Fibroblast of skin of left biceps (primary cell): ENCODE data around the gene HSFX4.
"Not testable (repeated sequence)": the region's sequence is repeated elsewhere in the genome, so short reads cannot be mapped to it uniquely, and the experiment has no call there.

ENCODE experiments used
- DNase-seq, 2 experiments: peaks; one replicate each; pipeline ENCODE4 v3.0.0-alpha.2; 2013; ENCODE audit warnings: low read depth in 2 of 2

Gene HSFX4, protein sequence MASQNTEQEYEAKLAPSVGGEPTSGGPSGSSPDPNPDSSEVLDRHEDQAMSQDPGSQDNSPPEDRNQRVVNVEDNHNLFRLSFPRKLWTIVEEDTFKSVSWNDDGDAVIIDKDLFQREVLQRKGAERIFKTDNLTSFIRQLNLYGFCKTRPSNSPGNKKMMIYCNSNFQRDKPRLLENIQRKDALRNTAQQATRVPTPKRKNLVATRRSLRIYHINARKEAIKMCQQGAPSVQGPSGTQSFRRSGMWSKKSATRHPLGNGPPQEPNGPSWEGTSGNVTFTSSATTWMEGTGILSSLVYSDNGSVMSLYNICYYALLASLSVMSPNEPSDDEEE

GRCh38 chrX:149929400-149929799 is at the start of gene HSFX4:
HSFX4 (plus strand) TSS chrX:149929573; CDS start chrX:149929645, 72 bp downstream.
- DNase-seq = not testable (repeated sequence)

- DNase-seq = no peak
Measured at GRCh38 chrX:149881081-149881711, 48.2 kb upstream of the HSFX4 start, which contains the start of gene MAGEA8. MAGEA8 (plus strand) TSS chrX:149881183; CDS start chrX:149884273, 3,090 bp downstream.

- DNase-seq = not testable (repeated sequence)
Measured at GRCh38 chrX:149890828-149891227, 38.5 kb upstream of the HSFX4 start.

DNA sequence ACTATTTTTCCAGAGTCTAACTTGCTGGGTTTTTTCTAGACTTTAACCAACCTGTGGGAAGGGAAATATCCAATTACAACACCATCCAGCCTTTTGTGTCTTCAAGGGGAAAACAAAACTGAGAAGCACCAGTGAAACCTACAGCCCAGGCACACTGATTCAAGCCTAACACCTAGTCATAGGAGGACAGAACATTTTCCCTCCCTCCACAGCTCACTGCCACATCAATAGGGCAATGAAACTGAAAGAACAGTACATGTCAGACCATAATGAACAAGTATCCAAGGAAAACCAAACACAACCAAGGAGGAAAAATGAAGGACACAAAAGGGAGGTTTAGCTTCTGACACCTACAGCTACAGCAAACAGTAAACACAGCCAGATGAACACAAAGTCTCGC is 30.8 kb upstream of the HSFX4 start:
- no peak for DNase-seq

DNA sequence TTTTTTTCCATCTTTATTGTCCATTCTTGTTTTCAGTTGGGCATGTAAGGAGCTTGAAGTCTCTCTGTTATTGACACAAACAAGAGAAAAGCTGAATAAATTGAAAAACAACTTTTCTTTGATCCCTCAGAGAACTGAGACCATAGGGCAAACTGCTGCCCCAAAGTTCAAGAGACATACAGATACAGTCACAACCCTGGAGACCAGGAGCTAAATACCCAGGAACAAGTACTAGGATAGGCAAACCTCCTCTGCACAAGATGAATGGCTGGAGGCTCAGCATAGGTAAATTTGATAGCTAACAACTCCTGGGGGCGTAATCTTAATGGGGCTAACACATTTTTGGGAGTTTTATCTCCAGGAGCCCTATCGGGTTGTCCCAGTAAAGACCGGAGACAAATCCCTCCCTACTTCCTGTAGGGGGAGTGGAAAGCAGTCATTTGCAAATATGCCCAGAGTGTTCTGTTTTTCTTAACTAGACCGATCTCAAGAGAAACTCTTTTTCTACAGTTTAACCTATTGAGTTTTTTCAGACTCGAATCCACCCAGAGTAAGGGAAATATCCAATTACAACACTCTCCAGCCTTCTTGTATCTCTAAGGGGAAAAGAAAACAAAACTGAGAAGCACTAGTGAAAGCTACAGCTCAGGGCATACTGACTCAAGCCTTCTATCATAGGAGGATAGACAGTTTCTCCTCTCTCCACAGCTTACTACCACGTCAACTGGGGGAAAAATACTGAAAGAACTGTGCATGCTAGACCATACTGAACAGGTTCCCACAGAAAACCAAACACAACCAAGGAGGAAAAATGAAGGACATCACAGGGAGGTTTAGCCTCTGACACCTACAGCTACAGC is 25.3 kb upstream of the HSFX4 start:
- DNase-seq = no peak

- no peak for DNase-seq
Measured at GRCh38 chrX:149908308-149908707, 21.1 kb upstream of the HSFX4 start.

- DNase-seq = no peak
Measured at GRCh38 chrX:149908727-149909126, 20.6 kb upstream of the HSFX4 start.

GRCh38 chrX:149909324-149910177 is 19.8 kb upstream of the HSFX4 start:
- no peak for DNase-seq

- no peak for DNase-seq
Measured at GRCh38 chrX:149910178-149910695, 19.1 kb upstream of the HSFX4 start.

DNA sequence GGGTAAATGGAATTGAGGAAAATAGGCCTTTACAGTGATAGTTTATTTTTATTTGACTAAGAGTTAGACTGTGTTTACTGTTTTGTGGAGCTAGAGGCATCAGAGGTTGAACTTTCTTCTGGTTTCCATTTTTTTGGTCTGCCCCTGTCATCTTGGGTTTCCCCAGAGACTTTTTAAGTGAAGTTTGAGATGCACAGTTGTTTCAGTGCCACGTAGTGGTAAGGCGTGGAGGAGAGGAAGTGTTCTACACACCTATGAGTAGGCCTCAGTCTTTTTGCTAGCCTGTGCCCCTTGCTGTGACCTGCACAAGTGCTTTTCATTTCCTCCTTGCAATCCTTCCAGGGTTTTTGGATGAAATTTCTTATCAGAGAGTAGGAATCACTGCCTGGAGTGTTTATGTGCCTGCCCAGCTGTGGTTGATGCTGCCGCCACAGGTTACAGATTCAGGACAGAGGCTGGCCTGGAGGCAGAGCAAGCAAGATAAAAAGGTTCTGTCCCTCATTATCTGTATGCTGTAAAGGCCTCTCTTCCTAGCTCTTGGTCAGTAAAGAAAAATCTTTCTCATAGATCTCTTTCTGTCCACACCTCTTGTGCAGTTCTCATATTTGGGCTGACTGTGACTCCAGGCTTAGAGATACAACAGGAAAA is 12.5 kb upstream of the HSFX4 start:
- DNase-seq = no peak

DNA sequence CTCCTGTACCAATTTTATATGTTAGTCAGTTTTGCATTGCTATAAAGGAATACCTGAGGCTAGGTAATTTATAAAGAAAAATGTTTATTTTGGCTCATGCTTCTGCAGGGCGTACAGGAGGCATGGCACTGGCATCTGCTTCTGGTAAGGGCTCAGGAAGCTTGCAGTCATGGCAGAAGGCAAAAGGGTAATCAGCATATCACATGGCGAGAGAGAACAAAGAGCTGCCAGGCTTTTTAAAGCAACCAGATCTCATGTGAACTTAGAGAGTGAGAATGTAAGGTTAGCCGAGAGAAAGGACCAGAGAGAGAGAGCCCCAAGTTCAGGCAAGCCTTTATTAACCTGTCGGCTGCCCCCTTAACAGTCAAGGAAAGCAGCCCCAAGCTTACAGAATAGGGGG is 5.5 kb upstream of the HSFX4 start:
- DNase-seq = not testable (repeated sequence)

DNA sequence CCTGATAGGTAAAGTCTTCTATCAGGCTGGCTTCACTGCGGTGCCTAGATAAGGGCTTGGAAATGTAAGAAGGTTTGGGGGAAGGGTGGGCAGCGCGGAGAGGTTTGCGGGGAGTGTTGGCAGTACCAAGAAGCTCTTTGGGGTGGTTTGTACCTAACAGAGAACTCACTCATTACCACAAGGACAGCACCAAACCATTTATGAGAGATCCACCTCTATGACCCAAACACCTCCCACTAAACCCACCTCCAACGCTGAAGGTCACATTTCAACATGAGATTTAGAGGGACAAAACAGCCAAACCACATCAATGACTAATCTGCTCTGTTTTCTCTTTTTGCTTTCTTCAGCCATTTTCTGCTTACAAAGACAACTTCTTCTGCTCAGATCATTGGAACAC is 4.9 kb upstream of the HSFX4 start:
- not testable (repeated sequence) for DNase-seq

- not testable (repeated sequence) for DNase-seq
Measured at GRCh38 chrX:149927245-149927963, 2.0 kb upstream of the HSFX4 start.

GRCh38 chrX:149927964-149928258 is 1.5 kb upstream of the HSFX4 start:
- not testable (repeated sequence) for DNase-seq

DNA sequence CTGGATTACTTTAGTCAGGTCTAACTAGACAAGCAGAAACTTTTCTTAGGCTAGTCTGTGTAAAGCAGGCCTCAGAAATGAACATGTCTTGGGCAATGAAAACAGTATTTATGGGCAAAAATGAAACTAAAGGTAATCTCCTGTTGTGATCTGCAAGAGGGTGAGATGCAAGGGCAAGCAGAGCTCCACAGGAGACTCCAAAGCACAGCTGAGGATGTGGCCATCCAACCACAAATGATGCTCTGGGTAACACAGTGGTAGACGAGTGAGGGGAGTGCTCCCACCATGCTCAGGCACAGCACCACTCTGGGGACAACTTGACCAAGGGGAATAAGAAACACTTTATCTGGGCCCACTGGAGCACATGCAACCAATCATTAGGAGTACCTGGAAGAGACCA is 738 bp upstream of the HSFX4 start:
- not testable (repeated sequence) for DNase-seq

- not testable (repeated sequence) for DNase-seq
Measured at GRCh38 chrX:149931355-149931754, 2.0 kb downstream of the HSFX4 start.

DNA sequence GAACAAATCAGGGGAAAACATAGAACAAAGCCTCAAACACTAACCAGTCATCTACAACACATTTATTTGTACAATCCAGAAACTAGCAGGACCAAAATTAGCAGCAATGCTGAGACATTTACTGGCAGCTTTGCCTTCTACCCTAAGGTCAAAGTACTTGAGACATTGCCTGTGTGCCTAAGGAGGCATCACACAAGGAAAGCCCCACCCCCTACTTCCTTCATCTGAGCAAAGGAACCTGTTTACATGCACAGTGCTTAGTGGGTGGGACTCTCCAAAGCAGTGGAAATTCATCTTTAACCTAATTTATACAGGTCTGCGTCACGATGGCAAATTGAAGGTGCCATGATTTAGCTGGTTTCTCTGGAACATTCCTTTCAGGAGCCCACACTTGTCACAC is 2.8 kb downstream of the HSFX4 start:
- DNase-seq = not testable (repeated sequence)

- DNase-seq = not testable (repeated sequence)
Measured at GRCh38 chrX:149932970-149933369, 3.6 kb downstream of the HSFX4 start.

- not testable (repeated sequence) for DNase-seq
Measured at GRCh38 chrX:149933547-149933946, 4.2 kb downstream of the HSFX4 start.

DNA sequence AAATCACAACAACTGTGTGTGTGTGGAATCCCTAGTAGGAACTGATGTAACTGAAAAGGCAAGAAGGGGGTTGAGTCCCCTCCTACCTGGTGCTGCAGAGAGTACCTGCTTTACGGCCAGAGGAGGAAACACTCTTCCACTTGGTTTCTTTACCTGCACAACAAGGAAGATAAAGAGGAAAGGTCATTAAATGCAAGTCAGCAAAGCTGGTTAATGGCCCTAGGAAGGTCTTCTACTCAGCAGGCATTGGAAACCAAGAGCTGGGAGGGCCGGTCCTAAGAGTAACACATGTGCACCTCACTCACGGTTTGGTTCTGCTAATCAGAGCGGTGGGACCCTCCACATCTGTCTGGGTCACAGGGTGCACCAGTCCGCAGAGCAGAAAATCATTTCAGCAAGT is 8.0 kb downstream of the HSFX4 start:
- not testable (repeated sequence) for DNase-seq
